Stimulated activated CD8-positive, alpha-beta memory T cell treated with anti-CD3 and anti-CD28 coated beads, Interleukin-15, amount 100 ng/mL, for 1 hour (primary cell): Measurements from ENCODE around the gene SCART1.
"Not testable (repeated sequence)": the region's sequence is repeated elsewhere in the genome, so short reads cannot be mapped to it uniquely, and the experiment has no call there.

ENCODE experiments used
- DNase-seq: peaks from one replicate; pipeline ENCODE4 v3.0.0-alpha.2; 2020; ENCODE audit warnings: low read depth

The SCART1 gene

GRCh38 chr10:133432789-133433188, 21.0 kb upstream of the SCART1 start:
- DNase-seq, result not testable (repeated sequence)

- DNase-seq, result no peak
Observed at GRCh38 chr10:133438711-133439273, 15.0 kb upstream of the SCART1 start.

- DNase-seq, result no peak
Observed at GRCh38 chr10:133439517-133440461, 14.0 kb upstream of the SCART1 start.

GRCh38 chr10:133440633-133441285, 13.0 kb upstream of the SCART1 start:
- DNase-seq, result no peak

- not testable (repeated sequence) for DNase-seq
Observed at GRCh38 chr10:133441356-133441755, 12.4 kb upstream of the SCART1 start.

- DNase-seq, result no peak
Observed at GRCh38 chr10:133441780-133442179, 12.0 kb upstream of the SCART1 start.

GRCh38 chr10:133442191-133442966, 11.4 kb upstream of the SCART1 start:
- DNase-seq, result no peak

- no peak for DNase-seq
Observed at GRCh38 chr10:133442967-133443924, 10.5 kb upstream of the SCART1 start.

- no peak for DNase-seq
Observed at GRCh38 chr10:133444342-133445267, 9.1 kb upstream of the SCART1 start.

GRCh38 chr10:133445268-133445732, 8.4 kb upstream of the SCART1 start:
- no peak for DNase-seq

- no peak for DNase-seq
Observed at GRCh38 chr10:133445751-133446708, 7.7 kb upstream of the SCART1 start.

- DNase-seq, result no peak
Observed at GRCh38 chr10:133446979-133447378, 6.8 kb upstream of the SCART1 start.

- DNase-seq, result no peak
Observed at GRCh38 chr10:133448120-133448519, 5.6 kb upstream of the SCART1 start.

GRCh38 chr10:133451346-133451745, 2.4 kb upstream of the SCART1 start:
- no peak for DNase-seq

GRCh38 chr10:133452453-133452852, 1.3 kb upstream of the SCART1 start:
- no peak for DNase-seq

- DNase-seq, result no peak
Observed at GRCh38 chr10:133454204-133454893, 604 bp downstream of the SCART1 start.

- DNase-seq, result no peak
Observed at GRCh38 chr10:133455196-133455595, 1.5 kb downstream of the SCART1 start.

- no peak for DNase-seq
Observed at GRCh38 chr10:133455611-133456031, 1.9 kb downstream of the SCART1 start.
